Upper lobe of left lung (tissue), 6 donors: ENCODE measurements around the gene PSMB7. TPM values are rescaled to one million over a fixed set of nuclear protein-coding genes. Genes with fewer than 3 reads are reported as not detected.

Experiments
- ATAC-seq, 2 donors: fragments of 200-7000 bp; cut with Tn5 transposase; one replicate each; pipeline ENCODE4 v1.9.1; 2022; ENCODE audit warnings: mild to moderate bottlenecking in 2 of 2, moderate library complexity in 2 of 2; ENCODE audit not compliant: low FRiP score in 2 of 2
- DNase-seq, 2 donors: peaks; one replicate each; pipeline ENCODE4 v3.0.0-alpha.2; 2019 to 2020
- H3K27ac ChIP-seq, 4 donors: fragments of 200-600 bp; sonication (generic); one replicate each; pipeline ENCODE4 v1.5.1; 2016 to 2019
- H3K27me3 ChIP-seq, 4 donors: fragments of 200-600 bp; sonication (generic); one replicate each; pipeline ENCODE4 v1.5.1; 2017 to 2019
- H3K36me3 ChIP-seq, 4 donors: fragments of 200-600 bp; sonication (generic); one replicate each; pipeline ENCODE4 v1.5.1; 2016 to 2019
- H3K4me1 ChIP-seq, 4 donors: fragments of 200-600 bp; sonication (generic); one replicate each; pipeline ENCODE4 v1.5.1; 2018 to 2019
- H3K4me3 ChIP-seq, 4 donors: fragments of 200-600 bp; sonication (generic); one replicate each; pipeline ENCODE4 v1.5.1; 2017 to 2019; ENCODE audit warnings: mild to moderate bottlenecking in 2 of 4, moderate library complexity in 1 of 4
- H3K9me3 ChIP-seq, 4 donors: fragments of 200-600 bp; sonication (generic); one replicate each; pipeline ENCODE4 v1.5.1; 2018 to 2019
- EP300 ChIP-seq, 4 donors: sonication (generic); formaldehyde crosslinking; IDR thresholded peaks; one replicate each; pipeline ENCODE4 v1.5.1; 2017; ENCODE audit warnings: antibody characterized with exemption in 4 of 4, control low read depth in 2 of 4
- WGBS, 2 donors: methylation state at CpG; one replicate each; pipeline ENCODE4 v1.1.5; 2017 to 2018; 5-methylcytosine and 5-hydroxymethylcytosine counted together
- total RNA-seq, 6 donors: library from RNA; depleted of rRNA in 4 of 6; stranded (reverse); fragments of >200 nt in 4 of 6; gene quantifications; one replicate each; pipeline versions ENCODE4 v1.1.0 to v1.2.1, GENCODE V29; 2016 to 2021
- TF ChIP-seq, protein P1 (sequence below), 6 experiments: fragments of 450-650 bp in 4 of 6; fragments of 200-600 bp in 2 of 6; sonication (generic) in 2 of 6; IDR thresholded peaks; one replicate each; pipeline ENCODE4 v1.5.1; 2016 to 2019; ENCODE audit warnings: antibody characterized with exemption in 6 of 6
- donor health status: DM: no; HTN: no; CAD: no; lungs with moderate emphysema.
- donor health status: DM: no; HTN: yes; CAD: no; lungs with severe emphysema.

Gene PSMB7
- total RNA-seq, 6 donors from 2014 or later: 17.8 to 112 (median 87.1) TPM

- TF ChIP-seq EP300 (IDR thresholded peaks at IDR 0.05): no peak
- TF ChIP-seq, protein P1, sequence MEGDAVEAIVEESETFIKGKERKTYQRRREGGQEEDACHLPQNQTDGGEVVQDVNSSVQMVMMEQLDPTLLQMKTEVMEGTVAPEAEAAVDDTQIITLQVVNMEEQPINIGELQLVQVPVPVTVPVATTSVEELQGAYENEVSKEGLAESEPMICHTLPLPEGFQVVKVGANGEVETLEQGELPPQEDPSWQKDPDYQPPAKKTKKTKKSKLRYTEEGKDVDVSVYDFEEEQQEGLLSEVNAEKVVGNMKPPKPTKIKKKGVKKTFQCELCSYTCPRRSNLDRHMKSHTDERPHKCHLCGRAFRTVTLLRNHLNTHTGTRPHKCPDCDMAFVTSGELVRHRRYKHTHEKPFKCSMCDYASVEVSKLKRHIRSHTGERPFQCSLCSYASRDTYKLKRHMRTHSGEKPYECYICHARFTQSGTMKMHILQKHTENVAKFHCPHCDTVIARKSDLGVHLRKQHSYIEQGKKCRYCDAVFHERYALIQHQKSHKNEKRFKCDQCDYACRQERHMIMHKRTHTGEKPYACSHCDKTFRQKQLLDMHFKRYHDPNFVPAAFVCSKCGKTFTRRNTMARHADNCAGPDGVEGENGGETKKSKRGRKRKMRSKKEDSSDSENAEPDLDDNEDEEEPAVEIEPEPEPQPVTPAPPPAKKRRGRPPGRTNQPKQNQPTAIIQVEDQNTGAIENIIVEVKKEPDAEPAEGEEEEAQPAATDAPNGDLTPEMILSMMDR (IDR thresholded peaks at IDR 0.05): no peak
- Histone ChIP-seq H3K27me3 (no peaks in the 10 kb centered on the region), H3K36me3 (peaks cover 0 to 40% (median 19%) of the 10 kb centered on the region in 4 donors), H3K4me3 (no peak overlapping the region), H3K9me3 (no peaks in the 10 kb centered on the region), H3K4me1 (peaks cover 9 to 21% (median 10%) of the 10 kb centered on the region in 4 donors), H3K27ac (no peak overlapping the region)
- WGBS, 2 donors: 93% methylated on average over 8 to 14 of the region's 14 CpGs
- DNase-seq (peak in 1 of 2 donors; percentile 43), ATAC-seq (no peak)
Observed at GRCh38 chr9:124303762-124304161, 111.5 kb downstream of the PSMB7 start.

Other genes starting within 250 kb of the PSMB7 start
- 100 to 1,000 TPM in 2 of 6 donors, 10 to 100 TPM in 4; 33.8 to 144 (median 59.7) TPM for gene NEK6, start 157.5 kb downstream of the PSMB7 start, total RNA-seq
- gene ADGRD2, start 35.0 kb upstream of the PSMB7 start, total RNA-seq: not detected
- under 1 TPM in 2 of 6 donors, not detected in 4; 0.30 to 0.49 TPM for gene NR5A1, start 92.0 kb upstream of the PSMB7 start, total RNA-seq